ENCODE measurements around the gene LIMD2.

DNA sequence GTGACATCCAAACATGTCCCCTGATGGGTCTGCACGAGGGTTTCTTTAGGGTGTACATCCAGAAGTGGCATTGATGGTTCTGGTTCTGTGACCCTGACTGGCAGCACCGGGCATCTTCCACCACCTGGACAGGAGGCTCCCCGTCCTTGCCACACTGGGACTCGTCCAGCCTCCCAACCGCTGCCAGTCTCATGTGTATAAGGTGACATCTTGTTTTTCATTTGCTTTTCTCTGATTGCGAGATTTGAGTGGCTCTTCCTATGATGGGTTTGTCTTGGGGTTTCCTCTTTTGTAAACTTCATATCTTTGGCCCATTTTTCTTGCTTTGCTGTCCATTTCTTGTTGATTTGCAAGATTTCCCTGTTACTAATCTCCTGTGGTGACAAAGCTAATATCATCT lies 9.2 kb upstream of the LIMD2 start:
- TF ChIP-seq CTCF (IDR thresholded peaks at IDR 0.05; ENCODE audit: low read length) (no peak), EZH2phosphoT487 (IDR thresholded peaks at IDR 0.05; ENCODE audit: low read length) (no peak), EZH2 (optimal IDR thresholded peaks at IDR 0.05; ENCODE audit: low read depth, low read length) (no peak)
